ENCODE results near the gene QTRT2.

Gene QTRT2

GRCh38 chr3:114078126-114078525, 21.6 kb downstream of the QTRT2 start:
- DNase-seq (ENCODE audit: low spot score): no peak

DNA sequence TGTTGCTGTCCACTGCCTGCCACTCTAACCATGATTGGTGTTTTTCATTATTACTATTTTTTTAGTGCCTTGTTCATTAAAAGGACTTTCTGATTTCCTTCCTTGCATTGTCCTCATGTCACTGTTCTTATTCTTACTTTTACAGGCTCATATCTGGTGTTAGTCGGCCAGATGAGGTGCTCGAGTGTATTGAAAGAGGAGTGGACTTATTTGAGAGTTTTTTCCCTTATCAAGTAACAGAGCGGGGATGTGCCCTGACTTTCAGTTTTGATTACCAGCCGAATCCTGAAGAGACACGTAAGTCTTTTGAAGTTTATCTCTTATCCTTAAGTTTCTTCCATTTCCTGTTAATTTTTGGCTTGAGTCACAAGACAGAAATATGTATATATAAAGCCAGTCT, 23.2 kb downstream of the QTRT2 start:
- DNase-seq (ENCODE audit: low spot score): no peak

- no peak for DNase-seq (ENCODE audit: low spot score)
Measured at GRCh38 chr3:114080201-114080600, 23.7 kb downstream of the QTRT2 start.

DNA sequence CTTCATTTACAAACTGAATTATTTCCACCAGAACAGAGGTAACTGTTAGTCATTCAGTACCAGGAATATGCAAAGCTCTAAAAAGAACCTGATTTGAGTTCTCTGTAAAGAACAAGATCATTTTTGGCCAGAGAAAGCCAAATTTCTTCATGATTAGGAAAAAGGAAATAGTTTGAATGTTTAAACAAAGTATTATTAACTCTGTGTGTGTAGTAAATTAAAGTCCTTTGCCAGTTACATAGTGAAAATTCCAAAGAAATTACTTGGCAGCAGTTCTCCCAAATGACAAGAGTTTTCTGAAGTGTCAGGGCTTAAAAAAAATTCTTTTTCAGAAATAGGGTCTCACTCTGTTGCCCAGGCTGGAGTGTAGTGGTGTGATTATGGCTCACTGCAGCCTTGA, 24.5 kb downstream of the QTRT2 start:
- no peak for DNase-seq (ENCODE audit: low spot score)

DNA sequence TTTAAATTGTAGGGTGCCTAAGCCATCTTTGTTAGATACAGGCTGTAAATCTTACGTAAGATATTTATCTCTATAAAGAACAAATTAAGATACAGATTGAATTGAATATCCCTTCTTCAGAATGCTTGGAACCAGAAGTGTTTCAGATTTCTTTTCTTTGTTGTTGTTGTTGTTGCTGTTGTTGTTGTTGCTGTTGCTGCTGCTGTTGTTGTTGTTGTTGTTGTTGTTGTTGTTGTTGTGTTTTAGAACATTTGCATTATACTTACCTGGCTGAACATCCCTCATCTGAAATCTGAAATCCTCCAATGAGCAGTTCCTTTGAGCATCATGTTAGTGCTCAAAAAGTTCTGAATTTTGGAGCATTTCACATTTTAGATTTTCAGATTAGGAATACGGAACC, 26.6 kb downstream of the QTRT2 start:
- DNase-seq (ENCODE audit: low spot score): no peak

DNA sequence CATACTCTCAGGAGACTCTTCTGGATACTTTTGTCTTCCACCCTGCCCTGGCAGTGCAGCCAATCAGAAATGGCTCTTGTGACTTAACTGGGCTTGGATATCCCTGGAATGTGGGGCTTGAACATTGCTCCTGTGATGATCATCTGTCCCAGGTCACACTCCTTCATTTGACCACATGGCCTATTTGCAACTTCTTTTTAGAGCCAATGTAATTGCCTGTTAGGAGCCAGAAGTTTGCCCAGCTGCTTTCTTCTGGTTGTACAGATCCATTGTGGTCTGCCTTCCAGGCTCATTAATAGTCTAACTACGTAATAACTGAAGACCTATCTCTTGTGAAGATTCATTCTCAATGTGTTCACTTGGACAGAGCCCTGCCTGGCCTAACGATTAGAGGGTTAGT, 29.8 kb downstream of the QTRT2 start:
- DNase-seq (ENCODE audit: low spot score): no peak

DNA sequence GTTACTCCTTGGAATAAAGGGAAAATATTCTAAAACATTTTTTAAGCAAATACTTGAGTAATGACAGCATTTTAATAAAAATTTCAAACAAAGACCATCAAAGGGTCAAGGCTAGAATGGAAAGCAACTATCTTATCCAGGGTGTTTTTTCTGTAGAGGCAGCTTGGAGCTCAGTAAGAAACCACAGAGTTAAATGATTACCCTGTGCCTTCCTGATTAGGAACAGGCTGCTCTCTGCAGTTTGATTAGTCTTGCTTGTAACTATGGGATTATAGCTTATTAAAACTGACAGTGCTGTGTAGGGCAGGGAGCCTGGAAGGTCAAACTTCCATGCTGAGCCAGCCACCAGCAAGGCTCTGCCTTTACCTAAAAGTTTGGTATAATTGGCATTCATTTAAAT, 33.1 kb downstream of the QTRT2 start:
- no peak for DNase-seq (ENCODE audit: low spot score)

DNA sequence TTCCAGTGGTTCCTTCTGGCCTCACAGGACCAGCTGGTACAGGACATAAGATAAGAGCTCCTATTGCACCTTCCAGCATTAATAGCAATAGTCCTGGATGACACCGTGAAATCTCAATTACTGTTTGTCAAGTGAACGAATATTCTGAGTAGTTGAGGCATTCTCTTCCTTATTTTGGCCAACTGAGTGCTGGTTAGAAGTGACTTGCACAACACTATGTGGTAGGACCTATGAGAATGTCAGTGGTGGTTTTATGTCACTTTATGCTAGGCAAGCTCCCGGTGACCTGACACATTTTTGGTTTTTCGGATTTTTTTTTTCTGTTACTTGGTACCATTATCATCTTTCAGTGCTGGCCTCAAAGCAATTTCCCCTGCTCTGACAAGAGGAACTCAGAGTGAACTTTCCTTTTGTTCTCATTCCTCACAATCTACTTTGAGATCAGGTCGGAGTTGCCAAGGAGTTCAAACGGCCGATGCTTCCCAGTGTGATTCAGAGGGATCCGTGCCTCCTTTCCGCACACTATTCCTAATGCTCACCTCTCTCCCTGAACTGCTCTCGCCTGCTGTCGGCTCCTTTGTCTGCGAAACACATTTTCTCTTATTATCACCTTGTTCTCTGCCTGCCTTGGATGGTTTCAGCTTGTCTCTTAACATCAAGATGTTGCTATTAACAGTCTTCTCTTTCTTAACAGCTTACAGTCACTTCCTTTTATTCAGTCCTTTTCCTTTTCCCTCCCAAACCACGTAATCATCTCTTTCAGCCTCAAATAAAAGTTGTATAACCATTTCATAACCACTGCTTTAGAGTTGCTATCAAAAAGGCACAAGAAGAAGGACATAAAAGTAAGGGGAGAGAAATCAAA, 35.8 kb downstream of the QTRT2 start:
- DNase-seq (ENCODE audit: low spot score): no peak

- no peak for DNase-seq (ENCODE audit: low spot score)
Measured at GRCh38 chr3:114093016-114093380, 36.5 kb downstream of the QTRT2 start.

DNA sequence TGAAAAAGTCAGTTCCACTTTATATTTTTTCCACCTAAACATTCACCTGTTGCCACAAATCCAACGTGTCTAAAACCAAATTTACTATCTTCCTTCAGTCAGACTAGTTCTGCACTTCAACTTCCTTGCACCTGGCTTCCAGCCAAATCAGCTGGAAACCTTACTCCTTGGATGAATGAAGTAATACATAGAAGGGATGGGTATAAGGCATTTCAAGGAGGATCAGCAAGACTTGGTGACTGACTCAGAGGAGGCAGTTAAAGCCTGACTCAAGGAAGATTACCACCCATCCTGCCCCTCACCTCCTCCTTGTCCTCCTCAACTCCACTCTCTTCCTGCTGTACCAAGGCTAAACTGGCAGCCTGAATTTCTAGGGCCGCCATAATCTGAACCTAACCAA, 37.1 kb downstream of the QTRT2 start:
- no peak for DNase-seq (ENCODE audit: low spot score)

GRCh38 chr3:114095796-114096195, 39.3 kb downstream of the QTRT2 start:
- no peak for DNase-seq (ENCODE audit: low spot score)

- no peak for DNase-seq (ENCODE audit: low spot score)
Measured at GRCh38 chr3:114101101-114101500, 44.6 kb downstream of the QTRT2 start.

- DNase-seq (ENCODE audit: low spot score): no peak
Measured at GRCh38 chr3:114103181-114103580, 46.6 kb downstream of the QTRT2 start.

- DNase-seq (ENCODE audit: low spot score): no peak
Measured at GRCh38 chr3:114103858-114104257, 47.3 kb downstream of the QTRT2 start.

GRCh38 chr3:114104414-114104813, 47.9 kb downstream of the QTRT2 start:
- DNase-seq (ENCODE audit: low spot score): peak; percentile 17

DNA sequence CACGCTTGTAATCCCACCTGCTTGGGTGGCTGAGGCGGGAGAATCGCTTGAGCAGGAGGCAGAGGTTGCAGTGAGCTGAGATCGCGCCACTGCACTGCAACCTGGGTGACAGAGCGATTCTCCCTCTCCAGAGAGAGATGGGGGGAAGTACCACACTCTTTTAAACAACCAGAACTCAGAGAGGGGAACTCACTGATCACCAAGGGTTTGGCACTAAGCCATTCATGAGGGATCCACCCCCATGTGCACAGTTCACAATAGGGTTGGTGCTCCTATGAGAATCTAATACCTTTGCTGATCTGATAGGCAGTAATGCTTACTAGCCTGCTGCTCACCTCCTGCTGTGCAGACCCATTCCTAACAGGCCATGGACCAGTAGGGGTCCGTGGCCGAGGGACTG, 51.6 kb downstream of the QTRT2 start:
- DNase-seq (ENCODE audit: low spot score): no peak

DNA sequence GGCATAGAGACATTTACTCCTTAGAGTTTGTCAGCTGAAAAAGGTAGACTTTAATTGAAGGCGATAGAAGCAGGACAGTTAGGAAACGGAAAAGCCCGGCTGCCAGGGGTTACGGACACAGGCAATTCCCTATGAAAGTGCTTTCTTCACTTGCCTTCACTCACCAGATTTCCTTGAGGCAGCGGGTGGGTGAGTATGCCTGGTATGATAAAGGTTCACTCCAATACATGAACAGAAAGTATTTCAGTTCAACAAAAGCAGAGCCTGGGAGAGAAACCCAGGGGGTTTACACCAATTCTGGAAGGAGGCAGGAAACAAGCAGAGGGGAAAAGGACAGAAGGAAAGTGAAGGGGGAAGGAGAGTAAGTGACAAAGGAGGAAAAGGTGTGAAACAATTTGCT, 53.9 kb downstream of the QTRT2 start:
- no peak for DNase-seq (ENCODE audit: low spot score)

GRCh38 chr3:114111060-114111770, 54.7 kb downstream of the QTRT2 start:
- DNase-seq (ENCODE audit: low spot score): no peak

DNA sequence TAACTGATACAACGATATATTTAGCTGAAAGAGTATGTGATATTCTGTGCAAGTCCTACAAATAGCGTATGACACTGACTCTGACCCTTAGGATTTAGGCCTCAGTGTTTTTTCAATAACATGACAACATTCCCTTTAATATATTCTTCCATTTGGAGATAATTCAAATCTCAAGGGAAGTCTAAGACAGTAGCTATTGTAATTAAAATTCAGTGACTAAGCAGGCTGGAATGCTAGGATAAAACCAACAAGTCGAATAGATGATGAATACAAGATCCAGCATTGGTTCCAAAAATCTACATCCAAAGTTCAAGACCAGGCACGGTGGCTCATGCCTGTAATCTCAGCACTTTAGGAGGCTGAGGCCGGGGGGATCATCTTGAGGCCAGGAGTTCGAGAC, 56.2 kb downstream of the QTRT2 start:
- DNase-seq (ENCODE audit: low spot score): no peak

DNA sequence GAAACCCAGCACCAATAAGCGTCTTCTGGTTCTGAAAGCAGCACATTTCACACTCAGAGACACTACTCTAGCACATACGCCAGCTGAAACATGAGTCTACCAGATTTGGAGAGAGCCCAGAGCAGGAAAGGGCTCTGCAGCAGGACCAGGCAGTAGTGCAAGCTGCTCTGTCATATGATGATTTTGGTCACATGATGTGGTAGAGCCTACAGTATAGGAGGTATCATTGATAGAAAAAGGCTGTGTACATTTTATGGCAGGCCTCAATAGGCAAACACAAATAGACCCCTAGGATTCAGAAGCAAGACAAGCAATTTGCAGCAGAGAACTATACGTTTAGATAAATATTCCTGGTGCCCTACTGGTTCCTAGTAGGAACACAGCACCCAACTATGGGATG, 58.2 kb downstream of the QTRT2 start:
- DNase-seq (ENCODE audit: low spot score): no peak

- no peak for DNase-seq (ENCODE audit: low spot score)
Measured at GRCh38 chr3:114115143-114115542, 58.6 kb downstream of the QTRT2 start.

GRCh38 chr3:114119776-114120175, 63.2 kb downstream of the QTRT2 start:
- DNase-seq (ENCODE audit: low spot score): no peak

- DNase-seq (ENCODE audit: low spot score): no peak
Measured at GRCh38 chr3:114120211-114120610, 63.7 kb downstream of the QTRT2 start.
